HG03097 (cell line): ENCODE measurements around the gene STARD8.

ENCODE experiments used
- ATAC-seq: cut with Tn5 transposase; IDR thresholded peaks from one replicate; pipeline ENCODE4 v1.9.1; 2021; ENCODE audit not compliant: unreplicated experiment, low FRiP score

The STARD8 gene

DNA sequence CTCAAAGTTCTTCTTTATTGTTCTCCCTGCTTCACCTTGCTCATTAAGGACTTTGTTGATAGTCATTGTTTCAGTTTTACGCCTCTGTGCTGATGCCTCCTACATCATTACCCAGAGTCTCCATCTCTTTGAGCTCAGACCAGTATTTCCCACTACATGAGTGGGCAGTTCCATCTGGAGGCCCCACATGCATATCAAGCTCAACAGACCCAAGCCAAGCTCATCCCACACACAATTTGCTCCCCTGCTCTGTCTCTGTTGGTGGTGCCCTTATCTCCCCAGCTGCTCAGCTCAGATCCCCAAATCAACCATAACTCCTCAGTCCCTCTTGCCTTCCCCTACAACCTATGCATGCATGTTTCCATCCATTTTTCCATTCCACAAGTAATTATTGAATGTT lies 96.3 kb downstream of the STARD8 start:
- no peak for ATAC-seq

DNA sequence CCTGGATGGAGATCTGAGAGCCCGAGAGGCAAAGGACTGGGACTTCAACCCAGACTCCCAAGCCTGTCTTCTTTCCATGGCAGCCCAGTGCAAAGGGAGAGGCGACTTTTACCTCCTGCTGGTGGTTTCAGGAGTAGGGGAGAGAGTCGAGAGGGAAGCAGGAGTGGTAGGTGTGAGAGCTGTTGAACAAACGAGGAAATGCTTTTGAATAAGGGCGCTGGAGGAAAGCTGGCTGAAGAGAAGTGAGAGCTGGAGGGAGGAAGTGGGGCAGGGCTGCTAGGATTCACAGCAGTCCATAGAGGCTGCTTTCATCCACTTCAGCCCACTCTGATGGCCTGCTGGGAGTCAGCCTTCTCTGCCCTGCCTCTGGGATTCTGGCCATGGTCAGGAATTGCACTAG lies 99.5 kb downstream of the STARD8 start:
- no peak for ATAC-seq

DNA sequence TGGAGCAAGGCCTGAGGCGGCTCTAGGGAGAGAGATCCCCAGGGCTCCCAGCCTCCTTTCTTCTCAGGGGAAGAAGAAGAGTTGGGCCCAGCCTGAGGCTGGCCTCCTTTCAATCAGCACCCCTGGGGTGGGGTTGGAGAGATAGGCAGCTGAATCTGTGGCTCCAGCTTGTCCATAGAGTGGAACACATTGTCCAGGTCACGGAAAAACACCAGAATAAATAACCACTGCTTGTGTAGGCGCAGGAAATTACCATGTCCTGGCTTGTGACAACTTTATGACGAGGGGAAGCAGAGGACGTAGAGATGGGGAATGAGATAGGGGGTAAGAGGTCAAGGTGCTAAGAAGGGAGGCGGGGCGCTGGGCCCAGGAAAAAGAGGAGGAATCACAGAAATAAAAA lies 100.6 kb downstream of the STARD8 start:
- ATAC-seq: no peak

DNA sequence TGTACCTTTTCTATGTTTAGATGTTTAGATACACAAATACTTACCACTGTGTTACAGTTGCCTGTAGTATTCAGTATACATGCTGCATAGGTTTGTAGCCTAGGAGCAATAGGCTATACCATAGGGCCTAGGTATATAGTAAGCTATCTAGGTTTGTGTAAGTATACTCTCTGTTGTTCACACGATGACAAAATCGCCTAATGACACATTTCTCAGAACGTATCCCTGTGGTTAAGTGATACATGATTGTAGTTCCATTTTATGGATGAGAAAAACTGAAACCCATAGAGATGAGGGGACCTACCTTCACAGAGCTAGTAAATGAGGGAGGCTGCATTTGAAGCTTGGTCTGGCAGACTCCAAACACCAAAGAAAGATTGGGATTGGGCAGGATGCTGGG lies 102.0 kb downstream of the STARD8 start:
- no peak for ATAC-seq

DNA sequence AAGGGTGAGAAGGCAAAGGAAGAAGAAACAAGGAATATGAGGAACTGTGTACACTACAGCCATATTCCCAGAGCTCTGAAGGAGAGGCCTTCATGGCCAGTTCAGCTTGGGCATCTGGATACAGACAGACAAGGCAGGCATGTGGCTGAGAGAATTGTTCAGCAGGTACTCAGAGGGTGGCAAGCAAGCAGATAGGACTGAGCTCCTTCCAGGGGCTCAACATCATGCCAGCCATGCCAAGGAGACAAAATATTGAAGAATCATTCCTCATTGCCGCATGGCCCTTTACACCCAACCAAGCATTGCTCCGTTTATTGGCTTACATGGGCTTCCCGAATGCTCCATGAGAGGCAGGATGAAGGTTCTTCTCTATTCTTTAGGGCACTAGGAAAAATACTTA lies 102.8 kb downstream of the STARD8 start:
- ATAC-seq: no peak

DNA sequence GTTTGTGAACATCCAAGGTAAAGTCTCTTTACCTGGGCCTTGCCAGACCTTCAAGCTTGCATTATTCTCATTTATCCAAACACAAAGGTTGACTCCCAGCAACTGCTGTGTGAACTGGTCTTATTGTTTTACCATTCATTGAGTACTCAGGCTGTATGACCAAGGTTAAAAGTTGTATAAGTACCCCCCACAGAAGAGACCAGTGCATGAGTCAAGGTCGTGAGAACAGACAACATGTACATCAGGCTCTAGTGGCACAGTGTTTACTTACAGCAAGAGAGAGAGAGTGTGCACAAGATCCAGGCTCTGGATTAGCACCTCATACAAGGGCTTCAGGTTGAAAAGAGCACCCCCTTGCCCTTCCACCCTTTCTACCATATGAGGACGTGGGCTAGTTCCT lies 103.9 kb downstream of the STARD8 start:
- ATAC-seq: no peak

DNA sequence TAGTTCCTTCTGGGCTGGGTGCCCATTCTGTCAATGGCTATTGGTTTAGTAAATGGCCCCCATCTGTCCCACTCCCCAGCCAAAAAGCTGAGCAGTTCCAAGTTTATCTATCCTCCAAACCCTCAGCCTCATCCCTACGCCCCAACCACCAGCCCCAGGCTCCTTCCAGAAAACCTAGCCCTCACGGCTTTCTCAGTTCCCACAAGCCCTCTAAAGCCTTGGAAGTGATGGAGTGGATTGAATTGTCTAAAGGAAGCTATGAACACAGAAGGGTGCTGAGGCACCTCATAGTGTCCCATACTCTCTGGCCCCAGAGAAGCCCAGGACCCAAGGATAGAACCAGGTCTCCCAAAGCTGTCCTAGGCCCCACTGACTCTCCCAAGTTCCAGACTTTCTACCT lies 105.8 kb downstream of the STARD8 start:
- ATAC-seq: no peak

DNA sequence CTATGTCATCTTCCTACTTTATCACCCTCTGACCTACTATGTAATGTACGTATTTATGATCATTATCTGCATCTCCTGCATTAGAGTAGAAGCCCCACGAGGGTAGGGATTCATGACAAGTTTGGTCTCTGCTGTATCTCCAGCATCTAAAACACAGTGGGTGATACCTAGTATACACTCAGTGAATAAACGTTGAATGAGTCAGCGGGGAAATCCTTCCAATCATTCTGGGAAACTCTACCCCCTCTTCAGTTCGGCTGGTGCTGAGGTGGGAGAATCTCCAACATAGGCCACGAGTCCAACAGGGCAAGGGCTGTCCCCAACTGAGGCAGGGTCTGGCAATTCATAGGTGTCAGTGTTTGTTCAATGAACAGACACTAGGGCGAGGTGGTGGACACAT lies 106.9 kb downstream of the STARD8 start:
- ATAC-seq: no peak

DNA sequence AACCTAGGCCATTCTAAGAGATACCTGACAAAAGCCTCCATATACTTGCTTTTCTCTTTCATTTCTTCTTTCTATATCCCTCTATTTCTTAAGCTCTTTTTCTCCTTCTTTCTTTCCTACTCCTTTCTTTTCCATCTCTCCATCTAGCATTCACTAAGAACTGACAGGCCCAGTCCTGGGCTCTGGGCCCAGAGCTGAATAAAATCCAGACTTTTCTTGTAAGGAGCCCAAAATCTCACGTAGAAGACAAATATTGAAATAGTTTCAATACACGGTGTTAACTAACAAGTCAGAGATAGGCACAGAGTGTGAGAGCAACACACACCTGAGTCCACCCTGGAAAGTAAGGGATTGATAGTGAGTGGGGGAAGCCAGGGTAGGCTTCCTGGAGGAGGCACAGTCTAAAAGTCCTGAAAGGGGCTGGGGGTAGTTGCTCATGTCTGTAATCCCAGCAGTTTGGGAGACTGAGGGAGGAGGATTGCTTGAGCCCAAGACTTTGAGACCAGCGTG lies 108.2 kb downstream of the STARD8 start:
- no peak for ATAC-seq

DNA sequence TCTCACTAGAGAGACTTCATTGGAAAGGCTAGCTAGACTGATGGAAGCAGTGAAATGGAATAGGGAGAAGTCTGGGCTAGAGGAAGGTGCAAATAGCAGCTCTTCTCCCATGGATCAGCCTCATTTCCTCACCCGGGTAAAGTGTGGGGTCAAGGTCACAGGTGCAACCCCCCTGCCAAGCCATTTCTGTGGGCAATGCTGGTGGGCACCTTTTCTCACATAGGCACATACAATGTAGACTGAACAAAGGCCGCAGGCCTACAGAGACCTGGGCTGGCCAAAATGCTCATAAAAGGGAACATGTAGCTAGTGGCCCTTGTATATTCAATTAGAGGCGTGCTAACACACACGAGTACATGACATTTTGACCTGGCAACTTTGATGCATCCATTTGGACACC lies 109.9 kb downstream of the STARD8 start:
- no peak for ATAC-seq

DNA sequence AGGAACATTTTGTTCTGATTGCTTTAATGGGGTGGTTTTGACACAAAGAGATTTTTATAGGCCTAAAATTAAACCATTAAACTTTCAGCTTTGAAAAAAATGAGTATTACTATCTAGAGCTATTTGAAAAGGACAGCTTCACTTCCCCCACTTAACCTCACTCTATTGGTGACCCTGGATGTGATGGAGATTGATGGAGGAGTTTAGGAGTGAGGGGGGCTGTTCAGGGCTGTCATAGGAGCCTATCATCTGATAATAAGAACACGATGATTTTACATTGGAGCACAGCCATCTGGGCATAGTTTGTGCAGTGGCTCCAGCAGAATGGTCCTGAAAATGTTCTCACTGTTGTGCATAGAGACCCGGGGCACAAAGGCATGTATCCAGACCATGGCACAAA lies 110.3 kb downstream of the STARD8 start:
- no peak for ATAC-seq

DNA sequence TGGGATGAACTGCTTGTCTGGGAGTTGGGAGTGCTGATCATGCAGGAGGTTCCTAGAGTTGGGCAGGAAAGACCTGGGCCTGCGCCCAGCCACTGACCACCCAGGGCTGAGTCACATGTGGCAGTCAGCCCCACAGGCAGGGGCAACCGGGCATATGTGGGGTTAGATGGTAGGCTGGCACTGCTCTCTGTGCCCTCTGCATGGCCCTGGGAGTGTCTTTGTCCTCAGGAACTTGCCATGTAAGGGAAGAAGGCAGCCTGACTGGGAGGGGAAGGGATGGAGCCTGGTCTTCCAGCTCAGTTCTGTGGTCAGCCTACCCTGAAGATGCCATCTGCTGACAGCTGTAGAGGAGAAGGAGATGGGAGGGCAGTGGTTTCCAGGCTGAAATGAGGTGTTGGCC lies 111.2 kb downstream of the STARD8 start:
- ATAC-seq: no peak

DNA sequence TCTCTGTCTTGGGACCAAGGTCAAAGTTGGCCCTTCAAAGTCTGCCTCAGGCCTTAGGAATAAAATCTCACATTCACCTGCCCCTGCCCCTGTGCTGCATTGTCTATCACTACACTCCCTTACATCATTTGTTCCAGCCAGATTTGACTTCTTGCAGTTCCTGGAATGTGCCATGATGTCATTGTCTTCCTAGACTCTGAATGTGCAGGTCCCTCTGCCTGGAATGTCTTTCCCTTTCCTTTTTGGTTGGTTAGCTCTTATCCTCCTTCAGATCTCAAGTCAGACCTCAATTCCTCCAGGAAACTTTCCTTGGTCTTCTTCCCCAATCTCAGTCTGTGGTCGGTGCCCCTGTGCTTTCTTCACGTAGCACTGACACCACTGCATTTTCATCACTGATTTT lies 113.6 kb downstream of the STARD8 start:
- ATAC-seq: no peak

DNA sequence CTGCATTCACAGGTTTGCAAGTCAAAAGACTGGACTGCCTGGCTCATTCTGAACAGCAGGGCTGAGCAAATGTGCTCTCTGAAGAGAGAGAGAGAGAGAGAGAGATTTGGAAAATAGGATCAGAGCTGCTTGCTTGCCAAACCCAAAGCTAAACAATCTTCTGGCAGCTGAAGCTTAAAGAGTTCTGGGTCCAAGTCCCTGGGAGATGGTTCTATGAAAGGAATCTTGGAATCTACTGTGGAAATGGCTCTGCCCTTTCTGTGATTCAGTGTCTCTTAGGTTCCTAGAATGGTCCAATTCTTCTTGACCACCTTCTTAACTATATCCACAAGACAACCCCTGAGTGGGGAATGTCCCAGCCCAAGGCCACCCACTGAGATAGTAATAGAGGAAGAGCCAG lies 115.3 kb downstream of the STARD8 start:
- no peak for ATAC-seq

DNA sequence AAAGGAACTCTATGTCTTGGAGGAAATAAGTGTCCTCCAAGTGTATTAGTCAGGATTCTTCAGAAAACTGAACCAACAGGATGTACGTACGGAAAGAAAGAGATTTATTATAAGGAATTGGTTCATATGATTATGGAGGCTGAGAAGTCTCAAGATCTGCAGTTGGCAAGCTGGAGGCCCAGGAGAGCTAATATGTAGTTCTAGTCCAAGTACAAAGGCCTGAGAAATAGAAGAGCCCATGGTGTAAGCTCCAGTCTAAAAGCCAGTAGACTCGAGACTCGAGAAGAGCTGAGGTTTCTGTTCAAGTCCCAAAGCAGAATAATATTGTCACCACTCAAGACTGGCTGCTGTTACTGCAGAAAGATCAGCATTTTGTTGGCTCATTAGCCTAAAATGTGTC lies 116.0 kb downstream of the STARD8 start:
- no peak for ATAC-seq
